Stimulated activated CD8-positive, alpha-beta memory T cell treated with anti-CD3 and anti-CD28 coated beads, Interleukin-2, amount 100 ng/mL, for 48 hours (primary cell): ENCODE results near the gene SLC35G6.

Experiments
- DNase-seq, 2 donors: peaks; one replicate each; pipeline ENCODE4 v3.0.0-alpha.2; 2020; ENCODE audit warnings: low read depth in 2 of 2

The SLC35G6 gene

GRCh38 chr17:7502171-7502847 is 21.1 kb downstream of the SLC35G6 start:
- no peak for DNase-seq

- no peak for DNase-seq
Measured at GRCh38 chr17:7502987-7503386, 21.7 kb downstream of the SLC35G6 start.

- no peak for DNase-seq
Measured at GRCh38 chr17:7503521-7503920, 22.3 kb downstream of the SLC35G6 start.

GRCh38 chr17:7508145-7508544 is 26.9 kb downstream of the SLC35G6 start:
- DNase-seq = no peak

GRCh38 chr17:7508846-7509245 is 27.6 kb downstream of the SLC35G6 start:
- no peak for DNase-seq

GRCh38 chr17:7509937-7510336 is 28.7 kb downstream of the SLC35G6 start:
- no peak for DNase-seq

GRCh38 chr17:7511108-7511507 is 29.9 kb downstream of the SLC35G6 start:
- DNase-seq = no peak

- DNase-seq = no peak
Measured at GRCh38 chr17:7512105-7512504, 30.9 kb downstream of the SLC35G6 start.

GRCh38 chr17:7512824-7513540 is 31.7 kb downstream of the SLC35G6 start:
- DNase-seq = no peak

GRCh38 chr17:7513850-7514419 is 32.7 kb downstream of the SLC35G6 start:
- no peak for DNase-seq

- no peak for DNase-seq
Measured at GRCh38 chr17:7515911-7516610, 34.8 kb downstream of the SLC35G6 start.

GRCh38 chr17:7523033-7523432 is 41.8 kb downstream of the SLC35G6 start:
- peak; percentile 14 to 31 for DNase-seq

GRCh38 chr17:7528842-7529241 is 47.6 kb downstream of the SLC35G6 start:
- DNase-seq = no peak

GRCh38 chr17:7530023-7530900 is 49.0 kb downstream of the SLC35G6 start:
- DNase-seq = no peak
